Middle frontal gyrus (tissue), 1 donor: ENCODE results near the gene CDHR5.

Source experiments
- DNase-seq: peaks from one replicate; pipeline ENCODE4 v3.0.0-alpha.2; 2015; ENCODE audit warnings: low spot score; ENCODE audit errors: extremely low spot score

The CDHR5 gene

GRCh38 chr11:623349-623869 is 1.3 kb downstream of the CDHR5 start:
- DNase-seq, result no peak

GRCh38 chr11:621838-622237 is 2.9 kb downstream of the CDHR5 start:
- no peak for DNase-seq

GRCh38 chr11:620935-621814 is 3.6 kb downstream of the CDHR5 start:
- DNase-seq, result no peak

GRCh38 chr11:620201-620600 is 4.6 kb downstream of the CDHR5 start:
- no peak for DNase-seq

- DNase-seq, result no peak
Measured at GRCh38 chr11:619628-620050, 5.1 kb downstream of the CDHR5 start.

- no peak for DNase-seq
Measured at GRCh38 chr11:618856-619627, 5.7 kb downstream of the CDHR5 start.

- DNase-seq, result no peak
Measured at GRCh38 chr11:617912-618682, 6.7 kb downstream of the CDHR5 start.

GRCh38 chr11:617199-617911 is 7.4 kb downstream of the CDHR5 start:
- no peak for DNase-seq

- no peak for DNase-seq
Measured at GRCh38 chr11:616320-617198, 8.2 kb downstream of the CDHR5 start.

GRCh38 chr11:615504-616319 is 9.0 kb downstream of the CDHR5 start, which contains the start of gene IRF7:
IRF7 (minus strand) TSS chr11:615950; CDS start chr11:615364, 586 bp downstream.
- peak; percentile 53 for DNase-seq

- no peak for DNase-seq
Measured at GRCh38 chr11:614623-615503, 9.9 kb downstream of the CDHR5 start.

- DNase-seq, result no peak
Measured at GRCh38 chr11:614021-614622, 10.6 kb downstream of the CDHR5 start.

GRCh38 chr11:613369-613968 is 11.3 kb downstream of the CDHR5 start:
- no peak for DNase-seq

GRCh38 chr11:612961-613300 is 11.8 kb downstream of the CDHR5 start:
- DNase-seq, result no peak

GRCh38 chr11:612201-612960 is 12.4 kb downstream of the CDHR5 start:
- DNase-seq, result no peak
